Ascending aorta (tissue), 2 donors: ENCODE data around the gene IL20RA. TPM values are rescaled to one million over a fixed set of nuclear protein-coding genes. Genes with fewer than 3 reads are reported as not detected.

Experiments used
- DNase-seq, 2 donors: peaks; one replicate each; pipeline ENCODE4 v3.0.0-alpha.2; 2019; ENCODE audit warnings: low spot score in 2 of 2
- H3K27ac ChIP-seq, 2 donors: fragments of 200-600 bp; sonication (generic); one replicate each; pipeline ENCODE4 v1.5.1; 2016 to 2017; ENCODE audit warnings: mild to moderate bottlenecking in 1 of 2
- H3K27me3 ChIP-seq: fragments of 200-600 bp; sonication (generic); one replicate; pipeline ENCODE4 v1.5.1; 2017
- H3K36me3 ChIP-seq, 2 donors: fragments of 200-600 bp; sonication (generic); one replicate each; pipeline ENCODE4 v1.5.1; 2016
- H3K4me1 ChIP-seq, 2 donors: fragments of 200-600 bp; sonication (generic); one replicate each; pipeline ENCODE4 v1.5.1; 2016 to 2017; ENCODE audit warnings: mild to moderate bottlenecking in 1 of 2
- H3K4me3 ChIP-seq, 2 donors: fragments of 200-600 bp; sonication (generic); one replicate each; pipeline ENCODE4 v1.5.1; 2016 to 2017; ENCODE audit warnings: mild to moderate bottlenecking in 1 of 2
- H3K9me3 ChIP-seq, 2 donors: fragments of 200-600 bp; sonication (generic); one replicate each; pipeline ENCODE4 v1.5.1; 2016
- CTCF ChIP-seq, 3 experiments: fragments of 200-600 bp in 2 of 3; fragments of 450-650 bp in 1 of 3; sonication (generic) in 2 of 3; IDR thresholded peaks; one replicate each; pipeline ENCODE4 v1.5.1; 2016 to 2019; ENCODE audit warnings: antibody characterized with exemption in 3 of 3, mild to moderate bottlenecking in 1 of 3, moderate library complexity in 1 of 3
- intact Hi-C: fragments of 100-400 bp; cut with DNase I; formaldehyde crosslinking; loops from one replicate; pipeline ENCODE4 v1.15.1; 2023
- total RNA-seq: library from RNA; depleted of rRNA; stranded (reverse); fragments of >200 nt; gene quantifications from one replicate; pipeline ENCODE4 v1.1.0, GENCODE V29; 2016

IL20RA gene
- total RNA-seq, 1 donor from 2014 or later: not detected

GRCh38 chr6:137086031-137086430, 41.3 kb upstream of the IL20RA start:
- intact Hi-C loops: no loop called here
- Histone ChIP-seq H3K4me3 (no peak overlapping the region), H3K9me3 (no peaks in the 10 kb centered on the region), H3K27me3 (no peaks in the 10 kb centered on the region), H3K36me3 (no peaks in the 10 kb centered on the region), H3K27ac (no peak overlapping the region), H3K4me1 (no peaks in the 10 kb centered on the region)
- no peak for DNase-seq
- TF ChIP-seq CTCF (IDR thresholded peaks at IDR 0.05): no peak

- DNase-seq: no peak
- intact Hi-C loops: no loop called here
- TF ChIP-seq CTCF (IDR thresholded peaks at IDR 0.05): no peak
- Histone ChIP-seq H3K9me3 (no peaks in the 10 kb centered on the region), H3K4me3 (no peak overlapping the region), H3K4me1 (no peaks in the 10 kb centered on the region), H3K27me3 (no peaks in the 10 kb centered on the region), H3K27ac (no peak overlapping the region), H3K36me3 (no peaks in the 10 kb centered on the region)
Observed at GRCh38 chr6:137084865-137085617, 40.3 kb upstream of the IL20RA start.

GRCh38 chr6:137084090-137084489, 39.3 kb upstream of the IL20RA start:
- DNase-seq: no peak
- H3K4me1 ChIP-seq: no peaks in the 10 kb centered on the region

GRCh38 chr6:137081997-137082396, 37.2 kb upstream of the IL20RA start:
- H3K27me3 ChIP-seq: no peaks in the 10 kb centered on the region
- no peak for DNase-seq
- no peak for TF ChIP-seq CTCF (IDR thresholded peaks at IDR 0.05)
- no peaks in the 10 kb centered on the region for H3K4me1 ChIP-seq
- H3K36me3 ChIP-seq: no peaks in the 10 kb centered on the region
- no peaks in the 10 kb centered on the region for H3K9me3 ChIP-seq
- no peak overlapping the region for H3K4me3 ChIP-seq
- intact Hi-C loops: no loop called here
- no peak overlapping the region for H3K27ac ChIP-seq

More at GRCh38 chr6:137084090-137084489, 39.3 kb upstream of the IL20RA start:
- no peak for TF ChIP-seq CTCF (IDR thresholded peaks at IDR 0.05)
- no peaks in the 10 kb centered on the region for H3K9me3 ChIP-seq
- intact Hi-C loops: no loop called here
- H3K27me3 ChIP-seq: no peaks in the 10 kb centered on the region
- no peaks in the 10 kb centered on the region for H3K36me3 ChIP-seq
- H3K27ac ChIP-seq: no peak overlapping the region
- H3K4me3 ChIP-seq: no peak overlapping the region

GRCh38 chr6:137080711-137081110, 35.9 kb upstream of the IL20RA start:
- TF ChIP-seq CTCF (IDR thresholded peaks at IDR 0.05): no peak
- no peak overlapping the region for H3K4me3 ChIP-seq
- intact Hi-C loops: no loop called here
- no peaks in the 10 kb centered on the region for H3K27me3 ChIP-seq
- no peaks in the 10 kb centered on the region for H3K36me3 ChIP-seq
- H3K27ac ChIP-seq: no peak overlapping the region
- no peak for DNase-seq
- H3K9me3 ChIP-seq: no peaks in the 10 kb centered on the region
- H3K4me1 ChIP-seq: no peaks in the 10 kb centered on the region
